ACC112 (cell line): ENCODE data around the gene KCTD20.

Experiments
- H2AFZ ChIP-seq: fragments of 200-600 bp; sonication (generic); one replicate; pipeline ENCODE4 v1.6.0; 2017; ENCODE audit warnings: antibody characterized with exemption, low read length; ENCODE audit not compliant: unreplicated experiment
- H3K27ac ChIP-seq: fragments of 200-600 bp; sonication (generic); 2 replicates; pipeline ENCODE4 v1.5.1; 2014; ENCODE audit warnings: low read depth, mild to moderate bottlenecking, antibody characterized with exemption, low read length, moderate library complexity
- H3K27me3 ChIP-seq: fragments of 200-600 bp; sonication (generic); 2 replicates; pipeline ENCODE4 v1.6.1; 2014; ENCODE audit warnings: mild to moderate bottlenecking, antibody characterized with exemption, low read length, moderate library complexity, mixed read lengths; ENCODE audit not compliant: insufficient read depth
- H3K36me3 ChIP-seq: fragments of 200-600 bp; sonication (generic); 2 replicates; pipeline ENCODE4 v1.6.1; 2016; ENCODE audit warnings: mild to moderate bottlenecking, antibody characterized with exemption, low read length, moderate library complexity, mixed read lengths; ENCODE audit not compliant: insufficient read depth
- H3K4me1 ChIP-seq: fragments of 200-600 bp; sonication (generic); one replicate; pipeline ENCODE4 v1.6.1; 2016; ENCODE audit warnings: low read length, mixed read lengths; ENCODE audit not compliant: insufficient read depth, unreplicated experiment, control insufficient read depth
- H3K4me3 ChIP-seq: fragments of 200-600 bp; sonication (generic); 2 replicates; pipeline ENCODE4 v1.5.1; 2014; ENCODE audit warnings: mild to moderate bottlenecking, low read depth, low read length
- H3K79me2 ChIP-seq: fragments of 200-600 bp; sonication (generic); one replicate; pipeline ENCODE4 v1.6.0; 2016; ENCODE audit warnings: low read length; ENCODE audit not compliant: control insufficient read depth, unreplicated experiment, insufficient read depth

KCTD20 gene

GRCh38 chr6:36526066-36526465, 83.3 kb downstream of the KCTD20 start:
- H3K79me2 ChIP-seq, result peaks cover 7% of the 10 kb centered on the region
- H2AFZ ChIP-seq, result no peak overlapping the region
- H3K4me3 ChIP-seq, result no peak overlapping the region
- no peak overlapping the region for H3K27ac ChIP-seq
- no peaks in the 10 kb centered on the region for H3K27me3 ChIP-seq
- H3K4me1 ChIP-seq, result no peaks in the 10 kb centered on the region
- peaks cover 14% of the 10 kb centered on the region for H3K36me3 ChIP-seq

- H2AFZ ChIP-seq, result no peak overlapping the region
- peaks cover 26% of the 10 kb centered on the region for H3K79me2 ChIP-seq
- peaks cover 14% of the 10 kb centered on the region for H3K36me3 ChIP-seq
- no peak overlapping the region for H3K27ac ChIP-seq
- no peaks in the 10 kb centered on the region for H3K4me1 ChIP-seq
- H3K4me3 ChIP-seq, result no peak overlapping the region
- no peaks in the 10 kb centered on the region for H3K27me3 ChIP-seq
Observed at GRCh38 chr6:36533321-36533720, 90.5 kb downstream of the KCTD20 start.

GRCh38 chr6:36536873-36537547, 94.2 kb downstream of the KCTD20 start:
- Histone ChIP-seq H3K27me3 (no peaks in the 10 kb centered on the region), H3K4me1 (peaks cover 7% of the 10 kb centered on the region), H3K79me2 (peaks cover 37% of the 10 kb centered on the region), H3K36me3 (peaks cover 23% of the 10 kb centered on the region), H3K27ac (no peak overlapping the region), H2AFZ (no peak overlapping the region), H3K4me3 (no peak overlapping the region)

- Histone ChIP-seq H3K4me1 (peaks cover 28% of the 10 kb centered on the region), H3K36me3 (peaks cover 23% of the 10 kb centered on the region), H2AFZ (no peak overlapping the region), H3K79me2 (peaks cover 54% of the 10 kb centered on the region), H3K27ac (no peak overlapping the region), H3K4me3 (no peak overlapping the region), H3K27me3 (no peaks in the 10 kb centered on the region)
Observed at GRCh38 chr6:36539814-36540568, 97.2 kb downstream of the KCTD20 start.
